H1 (cell line): Measurements from ENCODE around the gene SEC22C. TPM values are rescaled to one million over a fixed set of nuclear protein-coding genes. Genes with fewer than 3 reads are reported as not detected.

Experiments
- CTCF ChIA-PET: fragments of 300-600 bp; sonication (Branson Sonifier 250); formaldehyde crosslinking; loops from one replicate; lab custom pipeline; 2021; ENCODE audit not compliant: partially characterized antibody; lab: Charles Lee
- POLR2A ChIA-PET: fragments of 300-600 bp; sonication (Branson Sonifier 250); formaldehyde crosslinking; loops from one replicate; lab custom pipeline; 2021; ENCODE audit warnings: inconsistent platforms; ENCODE audit not compliant: partially characterized antibody; lab: Charles Lee
- DNase-seq, 2 experiments: peaks; one replicate each; pipeline versions ENCODE4 v3.0.0 to v3.0.0-alpha.2; 2010 to 2022; ENCODE audit warnings: low spot score in 2 of 2, low read depth in 1 of 2, mixed read lengths in 1 of 2
- FAIRE-seq: peaks from 2 replicates; lab custom pipeline; 2011; peaks lifted over from hg19 to GRCh38; lab: Jason Lieb, UNC
- H2AFZ ChIP-seq: 2 replicates; pipeline ENCODE4 v1.8.1; 2012; ENCODE audit warnings: low read length, inconsistent platforms
- H2AK5ac ChIP-seq: 2 replicates; pipeline ENCODE4 v1.6.1; 2013; ENCODE audit warnings: low read depth, low read length
- H2BK120ac ChIP-seq: replicated peaks from 2 replicates; pipeline ENCODE3; 2013; ENCODE audit warnings: low read depth, low read length, inconsistent platforms
- H2BK12ac ChIP-seq: 2 replicates; pipeline ENCODE4 v1.6.1; 2013; ENCODE audit warnings: low read depth, low read length
- H2BK15ac ChIP-seq: 2 replicates; pipeline ENCODE4 v1.6.1; 2013; ENCODE audit warnings: low read length
- H2BK20ac ChIP-seq: 2 replicates; pipeline ENCODE4 v1.6.1; 2013; ENCODE audit warnings: low read length
- H2BK5ac ChIP-seq: 2 replicates; pipeline ENCODE4 v1.6.1; 2013; ENCODE audit warnings: low read depth, low read length
- H3K14ac ChIP-seq: 2 replicates; pipeline ENCODE4 v1.6.1; 2013; ENCODE audit warnings: inconsistent platforms; ENCODE audit not compliant: insufficient read length
- H3K18ac ChIP-seq: 2 replicates; pipeline ENCODE4 v1.6.1; 2013; ENCODE audit warnings: low read length; ENCODE audit errors: extremely low read depth
- H3K23ac ChIP-seq: 2 replicates; pipeline ENCODE4 v1.6.1; 2013; ENCODE audit warnings: inconsistent platforms; ENCODE audit not compliant: insufficient read length
- H3K23me2 ChIP-seq: 2 replicates; pipeline ENCODE4 v1.6.1; 2013; ENCODE audit warnings: low read depth, low read length
- H3K27ac ChIP-seq: 2 replicates; pipeline ENCODE4 v1.6.1; 2011; ENCODE audit warnings: low read depth, low read length, inconsistent platforms
- H3K27me3 ChIP-seq, 4 experiments: replicated peaks in 1 of 4; 1 replicate in 1 of 4; 2 replicates in 3 of 4; pipeline versions ENCODE4 v1.6.1 to v1.8.1; 2011 to 2013; ENCODE audit warnings: low read length in 3 of 4, mild to moderate bottlenecking in 3 of 4, inconsistent platforms in 2 of 4, mixed read lengths in 2 of 4, moderate library complexity in 1 of 4; ENCODE audit not compliant: control insufficient read depth in 3 of 4, insufficient read depth in 3 of 4; ENCODE audit errors: extremely low read depth in 1 of 4
- H3K36me3 ChIP-seq, 4 experiments: 2 replicates each; pipeline versions ENCODE4 v1.6.1 to v1.8.1; 2011 to 2013; ENCODE audit warnings: mild to moderate bottlenecking in 4 of 4, low read length in 3 of 4, moderate library complexity in 2 of 4, control low read depth in 1 of 4, inconsistent platforms in 1 of 4; ENCODE audit not compliant: insufficient read depth in 4 of 4, control insufficient read depth in 2 of 4
- H3K4ac ChIP-seq: replicated peaks from 2 replicates; pipeline ENCODE3; 2013; ENCODE audit warnings: low read length, low read depth, mixed read lengths, inconsistent platforms; ENCODE audit not compliant: insufficient read length
- H3K4me1 ChIP-seq, 4 experiments: replicated peaks in 1 of 4; 1 replicate in 1 of 4; 2 replicates in 3 of 4; pipeline versions ENCODE4 v1.6.1 to v1.8.1; 2011 to 2013; ENCODE audit warnings: low read length in 3 of 4, inconsistent platforms in 2 of 4, mixed read lengths in 1 of 4; ENCODE audit not compliant: insufficient read depth in 4 of 4, control insufficient read depth in 3 of 4
- H3K4me2 ChIP-seq, 2 experiments: 2 replicates each; pipeline versions ENCODE4 v1.6.1 to v1.8.1; 2011 to 2013; ENCODE audit warnings: low read depth in 2 of 2, low read length in 2 of 2, control low read depth in 1 of 2, inconsistent platforms in 1 of 2, mild to moderate bottlenecking in 1 of 2; ENCODE audit not compliant: insufficient read depth in 1 of 2
- H3K4me3 ChIP-seq, 4 experiments: fragments of 200-600, 300-600 bp in 1 of 4; sonication (generic), shearing (Covaris generic), sonication (Bioruptor Twin) in 1 of 4; 2 replicates each; pipeline versions ENCODE4 v1.5.1 to v1.8.1; 2011 to 2016; ENCODE audit warnings: low read length in 4 of 4, low read depth in 3 of 4, control low read depth in 2 of 4, inconsistent platforms in 2 of 4, mild to moderate bottlenecking in 2 of 4, mixed read lengths in 1 of 4, moderate library complexity in 1 of 4; ENCODE audit not compliant: insufficient read depth in 2 of 4; ENCODE audit errors: extremely low read depth in 1 of 4
- H3K56ac ChIP-seq: replicated peaks from 2 replicates; pipeline ENCODE3; 2013; ENCODE audit warnings: low read depth, mild to moderate bottlenecking, mixed read lengths, low read length, inconsistent platforms; ENCODE audit not compliant: insufficient read length
- H3K79me1 ChIP-seq: 2 replicates; pipeline ENCODE4 v1.6.1; 2013; ENCODE audit warnings: low read depth, low read length, control low read depth
- H3K79me2 ChIP-seq, 2 experiments: 2 replicates each; pipeline versions ENCODE4 v1.6.1 to v1.8.1; 2012 to 2013; ENCODE audit warnings: low read length in 2 of 2, mild to moderate bottlenecking in 2 of 2, inconsistent platforms in 1 of 2; ENCODE audit not compliant: insufficient read depth in 2 of 2, control insufficient read depth in 1 of 2
- H3K9ac ChIP-seq, 4 experiments: replicated peaks in 1 of 4; 1 replicate in 1 of 4; 2 replicates in 3 of 4; pipeline versions ENCODE4 v1.6.1 to v1.8.1; 2011 to 2013; ENCODE audit warnings: low read depth in 3 of 4, low read length in 3 of 4, control low read depth in 2 of 4, mild to moderate bottlenecking in 2 of 4, moderate library complexity in 2 of 4, inconsistent platforms in 1 of 4; ENCODE audit errors: extremely low read depth in 1 of 4
- H3K9me3 ChIP-seq, 2 experiments: 2 replicates each; pipeline versions ENCODE4 v1.6.1 to v1.8.1; 2012 to 2013; ENCODE audit warnings: mild to moderate bottlenecking in 2 of 2, moderate library complexity in 2 of 2, control low read depth in 1 of 2, inconsistent platforms in 1 of 2, low read depth in 1 of 2, low read length in 1 of 2, mixed read lengths in 1 of 2; ENCODE audit not compliant: insufficient read depth in 2 of 2
- H4K20me1 ChIP-seq, 2 experiments: replicated peaks in 1 of 2; 2 replicates each; pipeline versions ENCODE3 to v1.8.1; 2011 to 2013; ENCODE audit warnings: inconsistent platforms in 2 of 2, low read length in 2 of 2, mild to moderate bottlenecking in 1 of 2; ENCODE audit not compliant: insufficient read depth in 2 of 2, control insufficient read depth in 1 of 2
- H4K5ac ChIP-seq: 2 replicates; pipeline ENCODE4 v1.6.1; 2013; ENCODE audit warnings: low read length, low read depth, mixed read lengths, inconsistent platforms; ENCODE audit not compliant: insufficient read length
- H4K8ac ChIP-seq: 2 replicates; pipeline ENCODE4 v1.8.0; 2013; ENCODE audit warnings: mild to moderate bottlenecking, moderate library complexity, low read length, inconsistent platforms; ENCODE audit not compliant: insufficient read depth; ENCODE audit errors: extremely low read depth
- H4K91ac ChIP-seq: replicated peaks from 2 replicates; pipeline ENCODE3; 2013; ENCODE audit warnings: low read length, mixed read lengths, inconsistent platforms; ENCODE audit not compliant: insufficient read length
- CBX5 ChIP-seq: fragments of 300-800, 300-1000 bp; sonication (generic); IDR thresholded peaks from 2 replicates; pipeline ENCODE4 v1.7.1; 2016; ENCODE audit warnings: antibody characterized with exemption, low read length, low read depth
- CEBPB ChIP-seq: IDR thresholded peaks from 2 replicates; pipeline ENCODE4 v1.6.1; 2012; ENCODE audit warnings: low read depth, low read length
- PHF8 ChIP-seq: fragments of 200-600 bp; sonication (generic); conservative IDR thresholded peaks from 2 replicates; pipeline ENCODE4 v1.7.1; 2012; ENCODE audit warnings: low read depth, mild to moderate bottlenecking, inconsistent platforms, low read length, moderate library complexity
- RAD21 ChIP-seq, 2 experiments: IDR thresholded peaks in 1 of 2; conservative IDR thresholded peaks in 1 of 2; 2 replicates each; pipeline ENCODE4 v1.6.1; 2011; ENCODE audit warnings: low read depth in 2 of 2, low read length in 2 of 2, improper control_type of control experiment in 1 of 2, inconsistent platforms in 1 of 2, mild to moderate bottlenecking in 1 of 2, moderate library complexity in 1 of 2
- RFX5 ChIP-seq: IDR thresholded peaks from 2 replicates; pipeline ENCODE4 v1.6.1; 2011; ENCODE audit warnings: low read depth, low read length, improper control_type of control experiment, borderline replicate concordance
- SAP30 ChIP-seq: fragments of 300-600 bp; sonication (generic); IDR thresholded peaks from 2 replicates; pipeline ENCODE4 v1.7.1; 2012; ENCODE audit warnings: low read length, moderate library complexity, mild to moderate bottlenecking, inconsistent platforms; ENCODE audit not compliant: insufficient read depth, insufficient replicate concordance
- SIRT6 ChIP-seq: IDR thresholded peaks from one replicate; pipeline ENCODE4 v1.7.1; 2012; ENCODE audit warnings: low read length, inconsistent platforms
- TEAD4 ChIP-seq: IDR thresholded peaks from 2 replicates; pipeline ENCODE4 v1.6.1; 2012; ENCODE audit warnings: low read depth, low read length, inconsistent platforms, mixed read lengths
- WGBS, 2 experiments: shearing (Covaris generic) in 1 of 2; methylation state at CpG; one replicate each; pipeline versions ENCODE4 v1.1.6 to v1.1.7; 2013 to 2015; ENCODE audit warnings: low lambda C conversion rate in 2 of 2, mixed read lengths in 2 of 2, inconsistent platforms in 1 of 2, low coverage in 1 of 2, missing lambda C conversion rate in 1 of 2; ENCODE audit not compliant: insufficient replicate concordance in 2 of 2, insufficient coverage in 1 of 2, insufficient read length in 1 of 2; ENCODE audit errors: extremely low coverage in 1 of 2, missing lambda C conversion rate in 1 of 2; 5-methylcytosine and 5-hydroxymethylcytosine counted together
- polyA plus RNA-seq, 7 experiments: library from polyadenylated mRNA; depleted of rRNA in 3 of 7; stranded (reverse) in 5 of 7; unstranded in 2 of 7; fragments of >200 nt in 5 of 7; fragments of 200-250 nt in 2 of 7; gene quantifications; 1 replicate in 5 of 7; 2 replicates in 1 of 7; 4 replicates in 1 of 7; pipeline versions ENCODE4 v1.2.1 to v1.2.3, GENCODE V29; 2011 to 2013; ENCODE audit warnings: missing spikeins in 2 of 7, mixed read lengths in 2 of 7
- total RNA-seq: library from RNA; stranded (reverse); fragmentation: NEBNext Ultra II Directional; extraction: Animal tissue kit (Norgen Biotek cat#: 25700); gene quantifications from 2 replicates; pipeline ENCODE4 v1.2.1, GENCODE V29; 2021
- TF ChIP-seq, protein P1 (sequence below), 3 experiments: IDR thresholded peaks; 1 replicate in 2 of 3; 2 replicates in 1 of 3; pipeline versions ENCODE4 v1.5.1 to v1.6.1; 2011; ENCODE audit warnings: low read length in 3 of 3, mild to moderate bottlenecking in 3 of 3, inconsistent platforms in 2 of 3, low read depth in 1 of 3, moderate library complexity in 1 of 3; ENCODE audit not compliant: insufficient read depth in 1 of 3; ENCODE audit errors: control extremely low read depth in 1 of 3

SEC22C gene
- total and polyA plus RNA-seq, 2 of the 8 experiments (the other 6 are each of a cell fraction or from before 2014, with no cell fraction given) = 23.4 to 38.3 TPM

- no peaks in the 10 kb centered on the region for H3K36me3 ChIP-seq
- no peak overlapping the region for H3K4ac ChIP-seq
- H3K18ac ChIP-seq = no peak overlapping the region
- no peaks in the 10 kb centered on the region for H3K27me3 ChIP-seq
- ChIA-PET POLR2A (interaction anchor here (1.6 kb wide), 1 partner anchor 18 kb away, joined by 3 read pairs; no protein-coding TSS in a partner anchor), CTCF (interaction anchor here (0.7 to 23.3 kb wide), 9 partner anchors 8 to 717 kb away, joined by 3 to 458 read pairs (median 3); no protein-coding TSS in a partner anchor)
- no peak overlapping the region for H2AK5ac ChIP-seq
- H3K4me3 ChIP-seq = no peak overlapping the region
- H3K14ac ChIP-seq = no peak overlapping the region
- no peaks in the 10 kb centered on the region for H3K9me3 ChIP-seq
- H3K4me1 ChIP-seq = no peaks in the 10 kb centered on the region
- H4K20me1 ChIP-seq = no peaks in the 10 kb centered on the region
- FAIRE-seq (no peak), DNase-seq (peak in 1 of 2 experiments; percentile 85)
- WGBS, 2 experiments = 74% methylated on average over 6 of the region's 6 CpGs; no CpG with 5 or more reads in 1 of the 2 experiments
- no peak overlapping the region for H2AFZ ChIP-seq
- no peak overlapping the region for H4K8ac ChIP-seq
- H2BK15ac ChIP-seq = no peak overlapping the region
- H3K23ac ChIP-seq = no peak overlapping the region
- no peak overlapping the region for H2BK5ac ChIP-seq
- H3K9ac ChIP-seq = no peak overlapping the region
- H3K4me2 ChIP-seq = no peak overlapping the region
- no peaks in the 10 kb centered on the region for H3K79me1 ChIP-seq
- H2BK12ac ChIP-seq = no peak overlapping the region
- H3K56ac ChIP-seq = no peak overlapping the region
- no peaks in the 10 kb centered on the region; the same call in 1 of the 2 replicates for H3K23me2 ChIP-seq
- H3K27ac ChIP-seq = no peak overlapping the region
- no peak overlapping the region for H2BK20ac ChIP-seq
- H4K5ac ChIP-seq = no peak overlapping the region
- H3K79me2 ChIP-seq = no peaks in the 10 kb centered on the region
- no peak overlapping the region for H4K91ac ChIP-seq
- H2BK120ac ChIP-seq = no peak overlapping the region
- TF ChIP-seq RAD21 (IDR thresholded peaks at IDR 0.05 in 1 of 2, conservative IDR thresholded peaks at IDR 0.05 in 1 of 2; ENCODE audit: low read depth in 2 of 2, low read length in 2 of 2) = peak; percentile 60 to 71
- TF ChIP-seq SIRT6 = no peak
- no peak for TF ChIP-seq RFX5
- TF ChIP-seq CBX5 = no peak
- TF ChIP-seq TEAD4 = no peak
- TF ChIP-seq PHF8 = no peak
- TF ChIP-seq CEBPB = peak; percentile 13; the same call in 1 of the 2 replicates
- TF ChIP-seq, protein P1, sequence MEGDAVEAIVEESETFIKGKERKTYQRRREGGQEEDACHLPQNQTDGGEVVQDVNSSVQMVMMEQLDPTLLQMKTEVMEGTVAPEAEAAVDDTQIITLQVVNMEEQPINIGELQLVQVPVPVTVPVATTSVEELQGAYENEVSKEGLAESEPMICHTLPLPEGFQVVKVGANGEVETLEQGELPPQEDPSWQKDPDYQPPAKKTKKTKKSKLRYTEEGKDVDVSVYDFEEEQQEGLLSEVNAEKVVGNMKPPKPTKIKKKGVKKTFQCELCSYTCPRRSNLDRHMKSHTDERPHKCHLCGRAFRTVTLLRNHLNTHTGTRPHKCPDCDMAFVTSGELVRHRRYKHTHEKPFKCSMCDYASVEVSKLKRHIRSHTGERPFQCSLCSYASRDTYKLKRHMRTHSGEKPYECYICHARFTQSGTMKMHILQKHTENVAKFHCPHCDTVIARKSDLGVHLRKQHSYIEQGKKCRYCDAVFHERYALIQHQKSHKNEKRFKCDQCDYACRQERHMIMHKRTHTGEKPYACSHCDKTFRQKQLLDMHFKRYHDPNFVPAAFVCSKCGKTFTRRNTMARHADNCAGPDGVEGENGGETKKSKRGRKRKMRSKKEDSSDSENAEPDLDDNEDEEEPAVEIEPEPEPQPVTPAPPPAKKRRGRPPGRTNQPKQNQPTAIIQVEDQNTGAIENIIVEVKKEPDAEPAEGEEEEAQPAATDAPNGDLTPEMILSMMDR (IDR thresholded peaks at IDR 0.05; ENCODE audit: control extremely low read depth in 1 of 3, insufficient read depth in 1 of 3, low read depth in 1 of 3, low read length in 3 of 3) = peak; percentile 65 to 80 (median 69)
- no peak for TF ChIP-seq SAP30
These were observed 62.8 kb downstream of the SEC22C start for GRCh38 chr3:42518800-42519567.
